Neural progenitor cell (in vitro differentiated cells): ENCODE results near the gene SCIMP.

Source experiments
- EZH2 ChIP-seq: fragments of 200-600 bp; sonication (generic); IDR thresholded peaks from 2 replicates; pipeline ENCODE4 v1.6.1; 2017; ENCODE audit warnings: antibody characterized with exemption, mild to moderate bottlenecking, moderate library complexity
- EZH2phosphoT487 ChIP-seq: fragments of 200-600 bp; sonication (generic); IDR thresholded peaks from 2 replicates; pipeline ENCODE4 v1.6.1; 2017; ENCODE audit warnings: antibody characterized with exemption
- TF ChIP-seq, protein P1 (sequence below): fragments of 200-600 bp; sonication (generic); IDR thresholded peaks from 2 replicates; pipeline ENCODE4 v1.5.1; 2017; ENCODE audit warnings: antibody characterized with exemption, mild to moderate bottlenecking

GRCh38 chr17:5254903-5255521, 20.4 kb upstream of the SCIMP start:
- TF ChIP-seq, protein P1, sequence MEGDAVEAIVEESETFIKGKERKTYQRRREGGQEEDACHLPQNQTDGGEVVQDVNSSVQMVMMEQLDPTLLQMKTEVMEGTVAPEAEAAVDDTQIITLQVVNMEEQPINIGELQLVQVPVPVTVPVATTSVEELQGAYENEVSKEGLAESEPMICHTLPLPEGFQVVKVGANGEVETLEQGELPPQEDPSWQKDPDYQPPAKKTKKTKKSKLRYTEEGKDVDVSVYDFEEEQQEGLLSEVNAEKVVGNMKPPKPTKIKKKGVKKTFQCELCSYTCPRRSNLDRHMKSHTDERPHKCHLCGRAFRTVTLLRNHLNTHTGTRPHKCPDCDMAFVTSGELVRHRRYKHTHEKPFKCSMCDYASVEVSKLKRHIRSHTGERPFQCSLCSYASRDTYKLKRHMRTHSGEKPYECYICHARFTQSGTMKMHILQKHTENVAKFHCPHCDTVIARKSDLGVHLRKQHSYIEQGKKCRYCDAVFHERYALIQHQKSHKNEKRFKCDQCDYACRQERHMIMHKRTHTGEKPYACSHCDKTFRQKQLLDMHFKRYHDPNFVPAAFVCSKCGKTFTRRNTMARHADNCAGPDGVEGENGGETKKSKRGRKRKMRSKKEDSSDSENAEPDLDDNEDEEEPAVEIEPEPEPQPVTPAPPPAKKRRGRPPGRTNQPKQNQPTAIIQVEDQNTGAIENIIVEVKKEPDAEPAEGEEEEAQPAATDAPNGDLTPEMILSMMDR: no peak
- no peak for TF ChIP-seq EZH2phosphoT487
- TF ChIP-seq EZH2: no peak
